CD14-positive monocyte (primary cell): ENCODE measurements around the gene CCDC69. TPM values are rescaled to one million over a fixed set of nuclear protein-coding genes. Genes with fewer than 3 reads are reported as not detected.
"Not testable (repeated sequence)": the region's sequence is repeated elsewhere in the genome, so short reads cannot be mapped to it uniquely, and the experiment has no call there.

ENCODE experiments used
- DNase-seq, 3 donors: peaks; one replicate each; pipeline ENCODE4 v3.0.0-alpha.2; 2011 to 2022
- H2AFZ ChIP-seq: 2 replicates; pipeline ENCODE4 v1.6.0; 2012; ENCODE audit warnings: mild to moderate bottlenecking, low read depth, low read length, inconsistent platforms; ENCODE audit not compliant: insufficient read depth, poor library complexity, severe bottlenecking
- H3K27ac ChIP-seq, 2 donors: 1 replicate in 1 of 2; 2 replicates in 1 of 2; pipeline ENCODE4 v1.5.1; 2012 to 2013; ENCODE audit warnings: low read length in 2 of 2, control low read depth in 1 of 2, inconsistent platforms in 1 of 2, low read depth in 1 of 2, mild to moderate bottlenecking in 1 of 2
- H3K27me3 ChIP-seq, 2 donors: one replicate each; pipeline versions ENCODE4 v1.6.0 to v1.6.1; 2011 to 2013; ENCODE audit warnings: low read length in 2 of 2; ENCODE audit not compliant: control insufficient read depth in 2 of 2, insufficient read depth in 2 of 2
- H3K36me3 ChIP-seq, 2 donors: replicated peaks in 1 of 2; 1 replicate in 1 of 2; 2 replicates in 1 of 2; pipeline versions ENCODE4 v1.5.1 to v1.6.1; 2012 to 2013; ENCODE audit warnings: low read length in 2 of 2, control low read depth in 1 of 2, inconsistent platforms in 1 of 2, mild to moderate bottlenecking in 1 of 2; ENCODE audit not compliant: insufficient read depth in 2 of 2, control insufficient read depth in 1 of 2
- H3K4me1 ChIP-seq, 2 donors: 1 replicate in 1 of 2; 2 replicates in 1 of 2; pipeline versions ENCODE4 v1.5.1 to v1.6.1; 2012 to 2013; ENCODE audit warnings: low read length in 2 of 2, control low read depth in 1 of 2, inconsistent platforms in 1 of 2, mild to moderate bottlenecking in 1 of 2, moderate library complexity in 1 of 2; ENCODE audit not compliant: insufficient read depth in 2 of 2, control insufficient read depth in 1 of 2
- H3K4me2 ChIP-seq: replicated peaks from 2 replicates; pipeline ENCODE3; 2012; ENCODE audit warnings: low read length, moderate library complexity, mild to moderate bottlenecking; ENCODE audit not compliant: poor library complexity, severe bottlenecking; ENCODE audit errors: extremely low read depth
- H3K4me3 ChIP-seq, 3 experiments: fragments of 200-600 bp in 1 of 3; sonication (generic) in 1 of 3; replicated peaks in 1 of 3; 1 replicate in 2 of 3; 2 replicates in 1 of 3; pipeline ENCODE4 v1.5.1; 2011 to 2013; ENCODE audit warnings: low read length in 3 of 3, mild to moderate bottlenecking in 3 of 3, control low read depth in 2 of 3, low read depth in 2 of 3, inconsistent platforms in 1 of 3, moderate library complexity in 1 of 3
- H3K79me2 ChIP-seq: 2 replicates; pipeline ENCODE4 v1.6.0; 2012; ENCODE audit warnings: mild to moderate bottlenecking, control low read depth, inconsistent platforms, low read length, moderate library complexity; ENCODE audit not compliant: insufficient read depth
- H3K9ac ChIP-seq: 2 replicates; pipeline ENCODE4 v1.6.0; 2017; ENCODE audit warnings: low read length, mild to moderate bottlenecking; ENCODE audit not compliant: insufficient read depth, poor library complexity, severe bottlenecking
- H3K9me3 ChIP-seq, 2 donors: replicated peaks in 1 of 2; 1 replicate in 1 of 2; 2 replicates in 1 of 2; pipeline versions ENCODE4 v1.5.1 to v1.6.1; 2012 to 2013; ENCODE audit warnings: low read length in 2 of 2, control low read depth in 1 of 2; ENCODE audit not compliant: control insufficient read depth in 1 of 2, insufficient read depth in 1 of 2
- H4K20me1 ChIP-seq: 2 replicates; pipeline ENCODE4 v1.6.0; 2012; ENCODE audit warnings: mild to moderate bottlenecking, low read length, control low read depth, moderate library complexity; ENCODE audit not compliant: insufficient read depth
- H3K27ac Mint-ChIP-seq, 7 donors: one replicate each; pipeline ENCODE4 v1.8.0; 2020; ENCODE audit warnings: mild to moderate bottlenecking in 7 of 7, mixed read lengths in 7 of 7, moderate library complexity in 6 of 7, inconsistent platforms in 2 of 7
- H3K27me3 Mint-ChIP-seq, 3 donors: one replicate each; pipeline ENCODE4 v1.8.0; 2021 to 2022; ENCODE audit warnings: low read depth in 3 of 3, mild to moderate bottlenecking in 3 of 3, mixed read lengths in 3 of 3, moderate library complexity in 3 of 3, inconsistent platforms in 1 of 3
- H3K36me3 Mint-ChIP-seq, 2 donors: one replicate each; pipeline ENCODE4 v1.8.0; 2020; ENCODE audit warnings: mixed read lengths in 2 of 2, inconsistent platforms in 1 of 2, mild to moderate bottlenecking in 1 of 2
- H3K4me1 Mint-ChIP-seq: one replicate; pipeline ENCODE4 v1.8.0; 2020; ENCODE audit warnings: mild to moderate bottlenecking, mixed read lengths
- H3K4me3 Mint-ChIP-seq, 2 donors: one replicate each; pipeline ENCODE4 v1.8.0; 2020; ENCODE audit warnings: mild to moderate bottlenecking in 2 of 2, mixed read lengths in 2 of 2, moderate library complexity in 1 of 2
- H3K9me3 Mint-ChIP-seq, 7 donors: one replicate each; pipeline ENCODE4 v1.8.0; 2020 to 2022; ENCODE audit warnings: mixed read lengths in 7 of 7, mild to moderate bottlenecking in 6 of 7, moderate library complexity in 6 of 7, inconsistent platforms in 2 of 7
- WGBS: methylation state at CpG from one replicate; pipeline ENCODE4 v1.1.5; 2013; ENCODE audit warnings: missing lambda C conversion rate; ENCODE audit not compliant: insufficient coverage; 5-methylcytosine and 5-hydroxymethylcytosine counted together
- intact Hi-C, 2 donors: fragments of 100-400 bp; cut with micrococcal nuclease; formaldehyde crosslinking; loops; one replicate each; pipeline versions ENCODE4 v1.15.0 to v1.15.1; 2023
- polyA plus RNA-seq, 3 donors: library from polyadenylated mRNA; depleted of rRNA in 1 of 3; unstranded in 2 of 3; stranded (reverse) in 1 of 3; fragments of 300-500 nt in 2 of 3; fragments of >200 nt in 1 of 3; fragmentation: Illumina TruSeq in 2 of 3; gene quantifications; 1 replicate in 2 of 3; 2 replicates in 1 of 3; pipeline ENCODE4 v1.2.3, GENCODE V29; 2012 to 2021
- TF ChIP-seq, protein P1 (sequence below): fragments of 200-600 bp; IDR thresholded peaks from one replicate; pipeline ENCODE4 v1.8.0; 2022; ENCODE audit warnings: antibody characterized with exemption, mild to moderate bottlenecking

Gene CCDC69
- polyA plus RNA-seq, 3 donors: 68.4 to 176 (median 84.1) TPM

DNA sequence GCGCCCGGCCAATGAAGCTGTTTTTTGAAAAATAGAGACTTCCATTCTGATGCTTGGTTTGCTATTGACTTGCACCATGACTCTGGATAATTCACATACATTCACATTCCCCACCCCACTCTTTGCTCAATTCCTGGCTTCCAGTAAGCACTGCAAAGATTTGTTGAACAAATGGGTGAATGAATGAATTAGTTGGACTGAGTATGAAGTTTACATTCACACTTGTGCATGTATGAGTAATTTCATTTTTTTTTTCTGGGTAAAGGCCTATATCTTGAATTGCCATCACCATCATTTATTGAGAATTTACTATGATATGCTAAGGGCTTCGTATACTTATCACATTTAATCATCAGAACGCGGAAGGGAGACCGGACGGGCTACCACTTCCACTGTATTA lies 13.8 kb upstream of the CCDC69 start:
- no CpG with 5 or more reads among the region's 7 CpGs for WGBS
- no peaks in the 10 kb centered on the region for H4K20me1 ChIP-seq
- H3K4me3 Mint-ChIP-seq: no peak overlapping the region
- H3K27ac Mint-ChIP-seq: no peak overlapping the region
- TF ChIP-seq, protein P1, sequence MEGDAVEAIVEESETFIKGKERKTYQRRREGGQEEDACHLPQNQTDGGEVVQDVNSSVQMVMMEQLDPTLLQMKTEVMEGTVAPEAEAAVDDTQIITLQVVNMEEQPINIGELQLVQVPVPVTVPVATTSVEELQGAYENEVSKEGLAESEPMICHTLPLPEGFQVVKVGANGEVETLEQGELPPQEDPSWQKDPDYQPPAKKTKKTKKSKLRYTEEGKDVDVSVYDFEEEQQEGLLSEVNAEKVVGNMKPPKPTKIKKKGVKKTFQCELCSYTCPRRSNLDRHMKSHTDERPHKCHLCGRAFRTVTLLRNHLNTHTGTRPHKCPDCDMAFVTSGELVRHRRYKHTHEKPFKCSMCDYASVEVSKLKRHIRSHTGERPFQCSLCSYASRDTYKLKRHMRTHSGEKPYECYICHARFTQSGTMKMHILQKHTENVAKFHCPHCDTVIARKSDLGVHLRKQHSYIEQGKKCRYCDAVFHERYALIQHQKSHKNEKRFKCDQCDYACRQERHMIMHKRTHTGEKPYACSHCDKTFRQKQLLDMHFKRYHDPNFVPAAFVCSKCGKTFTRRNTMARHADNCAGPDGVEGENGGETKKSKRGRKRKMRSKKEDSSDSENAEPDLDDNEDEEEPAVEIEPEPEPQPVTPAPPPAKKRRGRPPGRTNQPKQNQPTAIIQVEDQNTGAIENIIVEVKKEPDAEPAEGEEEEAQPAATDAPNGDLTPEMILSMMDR: no peak
- peaks cover 20 to 53% of the 10 kb centered on the region in 2 donors for H3K4me1 ChIP-seq
- no peaks in the 10 kb centered on the region for H3K9me3 Mint-ChIP-seq
- no peaks in the 10 kb centered on the region for H3K9me3 ChIP-seq
- no peaks in the 10 kb centered on the region for H3K79me2 ChIP-seq
- no peak overlapping the region for H2AFZ ChIP-seq
- no peak for DNase-seq
- H3K4me3 ChIP-seq: no peak overlapping the region
- no peak overlapping the region for H3K27ac ChIP-seq
- no peak overlapping the region for H3K9ac ChIP-seq
- intact Hi-C loops: loop anchor here (2.0 to 10.0 kb wide), 3 partner anchors 63 to 110 kb away; no protein-coding TSS in a partner anchor
- H3K4me2 ChIP-seq: no peak overlapping the region
- H3K4me1 Mint-ChIP-seq: peaks cover 39% of the 10 kb centered on the region
- no peaks in the 10 kb centered on the region for H3K27me3 ChIP-seq
- H3K36me3 Mint-ChIP-seq: no peaks in the 10 kb centered on the region
- peaks cover 0 to 10% (median 3%) of the 10 kb centered on the region in 3 donors for H3K27me3 Mint-ChIP-seq
- H3K36me3 ChIP-seq: no peaks in the 10 kb centered on the region

DNA sequence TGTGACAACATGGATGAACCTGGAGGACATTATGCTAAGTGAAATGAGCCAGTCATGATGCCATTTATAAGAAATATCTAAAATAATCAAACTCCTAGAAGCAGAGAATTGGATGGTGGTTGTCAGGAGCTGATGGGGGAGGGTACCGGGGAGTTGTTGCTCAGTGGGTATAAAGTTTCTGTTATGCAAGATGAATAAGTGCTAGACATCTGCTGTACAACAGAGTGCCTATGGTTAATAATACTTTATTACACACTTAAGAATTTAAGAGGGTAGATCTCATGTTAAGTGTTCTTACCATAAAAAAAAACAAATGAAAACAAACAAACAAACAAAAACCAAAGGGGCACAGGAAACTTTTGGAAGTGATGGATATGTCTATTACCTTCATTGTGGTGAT lies 13.0 kb upstream of the CCDC69 start:
- Mint-ChIP-seq H3K36me3 (no peaks in the 10 kb centered on the region), H3K27me3 (peaks cover 0 to 10% (median 3%) of the 10 kb centered on the region in 3 donors), H3K9me3 (no peaks in the 10 kb centered on the region), H3K4me1 (peaks cover 39% of the 10 kb centered on the region), H3K27ac (peak overlapping the region in 1 of 7 donors; percentile 13), H3K4me3 (no peak overlapping the region)
- Histone ChIP-seq H3K79me2 (no peaks in the 10 kb centered on the region), H4K20me1 (no peaks in the 10 kb centered on the region), H3K27me3 (no peaks in the 10 kb centered on the region), H3K9me3 (no peaks in the 10 kb centered on the region), H3K4me1 (peaks cover 20 to 49% of the 10 kb centered on the region in 2 donors), H3K36me3 (no peaks in the 10 kb centered on the region), H3K4me3 (no peak overlapping the region), H3K4me2 (no peak overlapping the region), H3K27ac (no peak overlapping the region), H3K9ac (no peak overlapping the region), H2AFZ (no peak overlapping the region)
- WGBS: no CpG with 5 or more reads among the region's 1 CpG
- TF ChIP-seq, protein P1: no peak
- DNase-seq: no peak
- intact Hi-C loops: loop anchor here (5.0 to 10.0 kb wide), 2 partner anchors 62 to 110 kb away; no protein-coding TSS in a partner anchor

- peak overlapping the region; percentile 10 for H3K9ac ChIP-seq
- H3K4me1 Mint-ChIP-seq: peaks cover 30% of the 10 kb centered on the region
Observed at GRCh38 chr5:151235239-151235571, 11.3 kb upstream of the CCDC69 start.

More at GRCh38 chr5:151235239-151235571, 11.3 kb upstream of the CCDC69 start:
- H3K27ac ChIP-seq: peak overlapping the region; percentile 52 to 54
- peak overlapping the region in 1 of 3 experiments; percentile 27 for H3K4me3 ChIP-seq
- peak overlapping the region; percentile 49 for H3K4me2 ChIP-seq
- intact Hi-C loops: loop anchor here (5.0 to 10.0 kb wide), 2 partner anchors 60 to 108 kb away; no protein-coding TSS in a partner anchor
- not testable (repeated sequence) for H4K20me1 ChIP-seq, H3K9me3 Mint-ChIP-seq, H3K9me3 ChIP-seq, H3K27me3 Mint-ChIP-seq, H3K27me3 ChIP-seq, H3K36me3 ChIP-seq, H3K79me2 ChIP-seq, DNase-seq, H3K36me3 Mint-ChIP-seq
- Mint-ChIP-seq H3K27ac (peak overlapping the region; percentile 71 to 90 (median 86)), H3K4me3 (peak overlapping the region; percentile 27 to 82)
- WGBS: 92% methylated on average over 2 of the region's 6 CpGs
- peak overlapping the region; percentile 57 for H2AFZ ChIP-seq
- H3K4me1 ChIP-seq: peaks cover 17 to 33% of the 10 kb centered on the region in 2 donors
